GM19328 (cell line): ENCODE measurements around the gene HOXA1.

ENCODE experiments used
- ATAC-seq: cut with Tn5 transposase; IDR thresholded peaks from one replicate; pipeline ENCODE4 v1.9.1; 2021; ENCODE audit warnings: mild to moderate bottlenecking, moderate library complexity; ENCODE audit not compliant: unreplicated experiment

The HOXA1 gene

DNA sequence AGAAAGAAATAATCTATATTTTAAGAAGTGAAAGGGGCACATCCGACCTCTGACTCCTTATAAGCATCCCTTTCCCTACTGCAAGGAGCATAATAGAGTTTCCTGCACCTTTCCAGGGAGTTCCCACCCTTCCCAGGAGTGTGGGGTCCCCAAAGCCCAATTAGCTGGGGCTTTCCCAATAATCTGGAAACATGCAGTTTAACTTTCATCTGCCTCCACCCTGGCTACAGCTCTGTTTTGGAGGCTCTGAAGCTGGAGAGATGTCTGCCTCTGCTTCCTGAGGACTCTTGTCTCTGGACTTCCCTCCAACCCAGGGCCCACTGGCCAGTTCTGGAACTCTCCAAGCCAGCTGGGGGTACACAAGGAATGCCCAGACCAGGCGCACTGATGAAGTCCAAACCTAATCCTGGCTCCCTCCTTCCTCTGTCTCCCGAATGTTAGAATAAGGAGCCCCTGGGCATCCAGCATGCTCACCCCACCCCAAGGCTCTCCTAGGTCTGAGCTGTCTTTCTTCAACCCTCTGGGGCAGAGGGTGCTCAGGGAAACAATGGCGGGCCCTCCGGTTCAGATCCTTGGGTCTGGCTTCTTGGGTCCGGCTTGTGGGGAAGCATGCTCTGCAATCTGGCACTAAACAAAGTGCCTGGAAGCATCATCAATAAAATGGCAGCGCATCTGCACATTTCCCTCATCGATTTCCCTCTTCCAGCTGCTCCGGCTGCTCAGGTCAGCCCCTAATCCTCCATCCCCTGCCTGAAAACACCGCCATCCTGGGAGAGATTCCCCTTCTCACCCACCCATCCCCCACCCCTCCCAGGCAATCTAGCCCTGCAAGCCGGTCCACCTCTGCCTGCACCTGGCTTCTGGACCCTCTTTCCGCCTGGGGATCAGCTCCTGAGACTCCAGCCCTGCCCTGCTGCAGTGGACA is 21.4 kb upstream of the HOXA1 start:
- ATAC-seq: no peak

DNA sequence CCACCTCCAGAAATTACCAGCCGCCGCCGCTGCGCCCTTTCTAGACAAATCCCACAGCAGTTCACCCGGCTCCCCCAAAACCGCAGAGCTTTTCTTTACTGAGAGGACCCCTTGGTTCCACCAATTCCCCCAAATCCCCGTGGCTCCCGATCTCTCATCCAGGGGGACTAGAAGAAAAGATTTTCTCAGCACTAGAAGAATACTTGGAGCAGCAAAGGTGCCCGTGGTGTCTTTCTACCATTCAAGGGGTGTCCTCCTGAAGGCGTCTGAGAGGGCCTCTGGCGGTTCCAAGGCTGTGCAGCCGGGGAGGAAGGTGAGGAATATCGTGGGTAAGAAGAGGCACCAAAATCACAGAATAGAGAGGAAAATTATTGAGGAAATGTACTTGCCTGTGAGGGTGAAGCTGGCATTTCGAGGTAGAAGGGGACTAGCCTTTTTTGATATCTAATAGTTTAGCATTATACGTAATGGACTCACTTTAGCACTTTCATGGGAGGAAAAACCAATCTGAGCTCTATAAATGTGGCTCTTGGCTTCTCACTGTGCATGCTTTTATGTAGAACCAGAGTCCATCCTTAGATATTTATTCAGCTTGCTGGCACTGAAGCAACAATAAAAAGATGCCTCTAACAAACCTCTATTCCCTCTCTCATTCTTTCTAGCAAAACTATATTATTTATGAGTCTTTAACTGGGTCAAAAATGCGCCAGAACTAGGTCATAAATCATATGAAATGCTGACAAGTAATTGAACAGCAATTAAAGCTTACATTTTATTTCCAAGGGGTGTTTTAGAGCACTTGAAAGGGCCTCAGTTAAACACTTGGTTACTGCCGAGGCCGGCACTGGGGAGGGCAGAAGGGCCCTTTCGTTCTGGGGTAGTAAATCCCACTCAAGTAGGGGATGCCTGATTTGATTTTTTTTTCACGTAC is 20.5 kb upstream of the HOXA1 start:
- ATAC-seq: no peak

DNA sequence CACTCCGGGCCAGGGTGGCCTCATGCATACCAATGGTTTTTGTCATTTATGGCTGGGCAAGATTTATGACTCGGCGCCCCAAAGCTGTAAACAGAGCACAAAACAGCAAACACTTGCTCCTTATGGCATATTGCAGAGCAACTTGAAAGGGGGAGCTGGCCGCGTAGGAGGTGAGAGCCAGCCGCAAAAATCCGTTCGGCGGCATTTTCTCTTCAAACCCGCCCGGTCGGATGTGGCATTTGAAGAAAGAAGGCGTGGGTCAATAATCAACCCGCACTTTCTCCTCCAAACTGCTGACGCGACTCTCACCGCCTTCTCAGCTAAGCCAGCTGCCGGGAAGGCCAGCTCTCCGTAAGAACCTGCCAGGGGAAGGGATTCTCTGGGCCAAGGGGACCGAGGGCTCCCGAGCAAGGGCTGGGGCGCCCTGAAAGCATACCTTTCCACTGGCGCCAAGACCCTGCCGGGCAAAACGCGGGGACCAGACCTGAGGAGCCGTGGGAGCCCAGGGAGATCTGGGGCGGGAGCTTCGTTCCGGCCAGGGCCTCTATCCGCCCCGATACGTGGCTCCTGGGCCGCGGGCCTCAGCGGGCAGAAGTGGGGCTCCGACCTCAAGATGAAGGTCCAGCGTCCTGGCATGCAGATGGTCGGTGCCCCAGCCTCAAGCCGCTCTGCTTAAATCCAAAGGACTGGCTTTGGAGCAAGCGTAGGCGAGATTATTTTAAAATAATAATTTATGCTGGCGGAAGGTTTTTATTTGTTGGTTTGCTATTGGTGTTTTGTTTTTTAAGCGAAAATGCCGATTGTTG is 19.6 kb upstream of the HOXA1 start:
- ATAC-seq: no peak

DNA sequence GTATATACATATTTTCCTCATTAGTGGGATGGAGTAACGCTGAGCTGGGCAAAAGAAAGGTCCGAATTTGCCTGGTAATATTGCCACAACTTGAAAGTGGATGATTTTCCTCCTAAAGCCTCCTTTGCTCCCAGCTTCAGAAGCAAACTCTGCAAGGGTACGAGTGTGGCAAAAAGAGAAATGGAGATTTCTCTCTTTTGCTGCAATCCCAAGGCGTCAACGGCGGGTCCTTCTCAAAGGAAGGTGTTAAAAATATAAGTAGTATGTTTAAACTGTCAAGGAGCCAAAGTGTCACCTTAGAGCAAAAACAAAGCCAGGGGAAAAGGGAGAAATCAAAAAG is 19.1 kb upstream of the HOXA1 start:
- no peak for ATAC-seq

DNA sequence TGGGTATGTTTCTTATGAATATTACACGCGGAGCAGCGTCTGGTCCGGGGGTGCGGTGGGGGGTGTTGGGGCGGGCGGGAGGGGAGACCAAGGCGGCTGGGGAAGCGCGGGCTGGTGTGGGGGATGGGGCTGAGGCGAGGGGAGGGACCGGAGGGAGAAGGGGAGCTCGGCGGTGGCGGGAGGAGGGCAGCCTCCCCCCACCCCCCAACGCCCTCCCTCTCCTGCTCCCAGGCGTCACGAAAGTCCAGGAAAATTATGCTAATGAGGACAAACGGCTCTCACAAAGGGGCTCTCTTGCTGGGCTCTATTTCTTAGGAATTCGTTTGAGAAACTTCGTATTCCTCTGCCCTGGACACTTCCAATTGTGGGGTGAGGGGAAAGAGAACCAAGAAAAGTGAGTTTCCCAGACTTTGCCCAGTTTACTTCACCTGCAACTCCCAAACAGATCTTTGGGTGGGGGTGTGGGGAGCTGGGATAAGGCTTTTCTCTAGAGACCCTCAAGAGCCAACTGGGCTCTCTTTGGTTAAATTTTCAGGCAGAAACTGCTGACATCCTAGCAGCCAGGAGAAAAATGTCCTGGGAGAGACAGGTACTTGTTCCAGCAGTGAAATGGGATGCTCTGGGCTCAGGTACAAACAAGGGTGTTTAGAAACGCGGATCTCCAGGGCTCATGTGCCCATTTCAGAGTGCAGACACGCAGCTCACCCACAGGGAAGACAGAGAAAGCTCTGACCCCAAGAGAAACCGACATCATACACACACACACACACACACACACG is 18.4 kb upstream of the HOXA1 start:
- no peak for ATAC-seq

DNA sequence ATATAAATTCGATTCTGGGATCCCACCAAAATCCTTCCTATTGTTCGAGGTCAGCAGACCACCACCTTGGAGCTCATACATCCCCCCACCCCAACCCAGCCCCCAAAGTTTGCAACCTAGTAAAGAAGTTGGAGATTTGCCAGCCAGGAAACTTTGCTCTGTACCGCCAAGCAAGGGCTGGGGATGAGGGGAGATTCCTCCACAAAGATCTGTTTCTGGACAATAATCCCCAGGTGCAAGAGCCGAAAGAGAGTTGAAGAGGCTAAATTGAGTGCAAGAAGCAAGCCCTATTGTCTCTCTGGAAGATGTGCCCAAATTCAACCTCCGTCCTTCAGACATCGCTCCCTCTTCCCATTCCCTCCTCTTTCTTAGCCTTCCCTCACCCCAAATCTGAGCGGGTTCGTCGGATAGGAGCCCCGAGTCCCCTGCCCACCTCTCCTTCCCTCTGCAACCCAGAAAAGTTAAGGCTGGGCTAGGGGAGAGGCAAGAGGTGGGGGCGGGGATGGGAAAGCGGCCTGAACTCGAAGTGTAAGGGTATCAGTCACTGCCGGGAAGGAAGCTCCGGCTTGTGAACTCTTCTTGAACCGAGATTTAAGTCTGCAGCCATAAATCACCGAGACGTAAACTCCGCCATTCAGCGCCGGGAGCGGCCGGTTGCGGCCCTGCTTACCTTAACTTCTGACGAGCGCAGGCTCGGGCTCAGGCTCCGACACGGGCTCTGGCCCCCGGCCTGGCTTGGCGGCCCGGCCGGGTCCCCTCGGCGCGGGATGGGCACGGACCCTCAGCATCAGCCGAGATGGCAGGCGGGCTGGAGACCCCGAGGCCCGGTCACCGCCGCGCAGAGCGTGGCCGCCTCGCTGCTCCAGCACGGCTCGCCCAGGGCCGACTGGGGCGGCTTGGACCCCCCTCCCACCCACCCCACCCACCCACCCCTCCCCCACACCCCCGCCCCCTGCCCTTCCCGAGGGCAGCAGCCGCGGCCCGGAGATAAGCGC is 17.5 kb upstream of the HOXA1 start:
- no peak for ATAC-seq

DNA sequence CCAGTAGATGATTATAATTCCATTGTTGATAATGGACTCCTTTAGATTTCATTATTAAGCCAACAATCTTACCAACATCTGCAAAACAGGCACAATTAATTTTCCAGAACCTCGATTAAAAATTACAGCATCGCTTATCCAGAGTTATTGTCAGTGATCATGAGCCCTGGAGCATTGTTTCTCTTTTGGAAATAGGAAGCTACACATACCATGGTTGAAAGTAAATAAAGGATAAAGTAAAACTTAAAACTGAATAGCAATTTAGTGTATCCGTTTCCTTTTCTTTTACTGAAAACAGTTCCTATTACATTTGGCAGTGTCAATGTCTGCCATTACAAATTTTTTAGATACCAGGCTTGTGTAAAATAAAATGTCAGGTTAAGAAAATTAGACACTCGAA is 16.6 kb upstream of the HOXA1 start:
- ATAC-seq: no peak

DNA sequence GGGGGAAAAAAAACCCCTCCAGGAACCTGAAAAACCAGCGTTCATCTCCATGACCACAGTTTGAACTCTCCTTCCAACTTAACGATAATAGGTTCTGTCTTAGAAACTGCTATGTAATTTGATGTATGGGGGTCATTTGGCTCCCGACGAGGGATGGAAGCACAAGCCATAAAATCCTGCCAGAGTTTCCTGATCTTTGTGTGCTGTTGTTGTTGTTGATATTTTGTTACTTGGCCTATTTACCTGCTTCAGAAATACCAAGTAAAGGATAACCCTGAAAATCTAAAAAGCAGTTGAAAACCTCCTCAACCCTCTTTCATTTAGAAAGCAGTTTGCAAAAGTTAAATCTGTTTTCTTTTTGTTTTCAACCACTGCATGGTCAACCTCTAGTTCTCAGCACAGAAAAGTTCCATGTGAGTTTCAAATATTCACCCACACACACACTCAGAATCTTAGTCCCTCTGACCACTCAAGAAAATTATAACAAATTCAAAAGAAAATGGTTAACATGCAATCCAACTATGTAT is 16.0 kb upstream of the HOXA1 start:
- ATAC-seq: no peak

DNA sequence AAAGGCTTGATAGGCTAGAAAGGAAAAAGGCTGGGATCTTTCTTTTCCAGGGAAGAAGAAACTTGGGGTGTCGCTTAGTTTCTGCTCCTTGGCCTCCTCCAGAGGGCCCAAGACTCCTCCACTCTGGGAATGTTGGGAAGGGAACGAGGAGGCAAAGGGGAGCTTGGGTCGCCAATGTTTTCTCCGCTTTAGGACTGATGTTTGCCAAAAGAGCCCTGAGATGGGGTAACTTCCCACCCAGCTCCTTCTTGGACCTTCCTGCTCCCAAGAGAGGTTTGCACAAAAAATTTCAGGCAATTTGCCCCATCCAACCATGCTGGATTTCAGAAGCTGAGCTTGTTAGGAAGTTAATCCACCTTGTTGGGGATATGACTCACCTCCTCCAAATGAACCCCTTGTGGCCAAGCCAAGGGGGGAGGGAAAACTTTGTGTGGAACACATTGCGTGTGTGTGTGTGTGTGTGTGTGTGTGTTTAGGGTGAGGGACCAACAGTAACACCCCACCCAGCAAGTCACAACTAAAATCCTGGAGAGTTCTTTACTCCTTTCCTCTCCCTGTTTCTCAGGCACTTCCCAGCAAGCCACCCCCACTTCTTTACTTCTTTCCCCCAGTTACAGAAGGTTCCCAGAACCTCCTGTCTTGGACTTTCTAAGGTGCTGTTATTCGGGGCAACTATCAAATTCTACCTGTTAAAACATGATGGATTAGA is 15.4 kb upstream of the HOXA1 start:
- ATAC-seq: no peak

DNA sequence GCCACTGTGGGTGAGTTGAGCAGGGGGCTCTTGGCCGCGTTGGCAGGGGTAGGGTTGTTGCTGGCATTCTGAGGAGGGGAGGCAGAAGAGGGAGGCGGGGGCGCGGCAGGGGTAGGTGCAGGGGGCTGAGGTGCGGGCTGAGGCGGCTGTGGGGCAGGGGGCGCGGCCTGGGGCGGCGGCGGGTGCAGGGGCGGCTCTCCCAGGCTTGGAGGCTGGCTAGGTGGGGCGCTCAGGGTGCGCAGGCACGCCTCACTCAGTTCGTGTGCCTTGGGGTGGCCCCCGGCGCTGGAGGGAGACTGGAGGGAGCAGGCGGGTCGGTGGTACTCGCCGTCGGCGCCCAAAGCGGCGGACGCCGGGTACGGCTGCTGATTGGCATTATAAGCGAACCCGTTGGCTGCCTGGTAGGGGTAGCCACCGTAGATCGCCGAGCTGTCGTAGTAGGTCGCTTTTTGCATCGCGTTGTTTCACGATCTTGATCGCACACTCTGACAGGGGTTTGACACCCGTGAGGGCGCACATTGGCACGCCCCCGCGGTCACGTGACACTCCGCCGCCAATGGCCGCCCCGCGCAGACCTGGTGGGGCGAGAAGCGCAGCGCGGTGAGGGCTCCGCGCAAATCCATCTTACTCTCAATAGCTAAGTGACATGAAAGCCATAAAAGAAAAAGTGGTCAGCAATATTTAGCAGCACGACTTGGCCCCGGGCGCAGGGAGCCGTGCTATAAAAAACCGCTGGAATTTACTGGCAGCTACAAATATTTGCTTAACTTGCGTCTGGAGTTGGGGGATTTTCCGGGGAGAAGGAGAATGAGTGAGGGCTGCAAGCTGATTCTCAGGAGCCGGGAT is 14.6 kb upstream of the HOXA1 start:
- no peak for ATAC-seq

DNA sequence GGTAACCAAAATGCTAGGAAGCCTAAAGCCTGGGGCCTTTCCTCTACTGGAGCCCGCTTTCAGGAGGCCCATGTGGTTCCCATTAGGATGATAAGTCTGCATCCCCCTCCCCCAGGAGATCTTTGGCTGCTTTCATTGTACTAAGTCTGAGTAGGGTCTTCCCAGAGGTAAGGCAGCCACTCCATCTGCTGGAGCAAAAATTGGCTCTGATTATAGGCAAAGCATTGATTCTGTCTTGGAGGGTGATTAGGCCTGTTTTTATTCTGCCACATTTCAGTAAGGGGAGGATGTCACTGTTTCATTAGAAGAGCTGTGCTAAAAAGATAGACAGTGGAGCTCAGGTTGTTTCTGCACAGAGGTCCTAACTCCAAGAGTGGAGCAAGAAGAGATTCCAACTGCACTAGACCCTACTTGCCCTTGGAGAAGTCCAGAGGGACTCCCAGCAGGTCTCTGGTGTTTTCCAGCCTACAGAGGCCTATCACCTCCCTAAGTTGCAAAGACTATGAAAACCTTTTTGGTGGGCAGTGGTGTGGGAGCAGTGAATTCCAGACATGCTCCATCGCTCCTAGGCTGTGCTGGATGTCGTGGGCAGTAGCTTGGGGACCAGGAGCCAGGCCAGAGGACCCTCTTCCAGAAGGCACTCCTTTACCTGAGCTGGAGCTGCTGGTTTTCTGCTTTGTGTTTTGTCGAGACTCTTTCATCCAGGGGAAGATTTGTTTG is 13.8 kb upstream of the HOXA1 start:
- no peak for ATAC-seq

DNA sequence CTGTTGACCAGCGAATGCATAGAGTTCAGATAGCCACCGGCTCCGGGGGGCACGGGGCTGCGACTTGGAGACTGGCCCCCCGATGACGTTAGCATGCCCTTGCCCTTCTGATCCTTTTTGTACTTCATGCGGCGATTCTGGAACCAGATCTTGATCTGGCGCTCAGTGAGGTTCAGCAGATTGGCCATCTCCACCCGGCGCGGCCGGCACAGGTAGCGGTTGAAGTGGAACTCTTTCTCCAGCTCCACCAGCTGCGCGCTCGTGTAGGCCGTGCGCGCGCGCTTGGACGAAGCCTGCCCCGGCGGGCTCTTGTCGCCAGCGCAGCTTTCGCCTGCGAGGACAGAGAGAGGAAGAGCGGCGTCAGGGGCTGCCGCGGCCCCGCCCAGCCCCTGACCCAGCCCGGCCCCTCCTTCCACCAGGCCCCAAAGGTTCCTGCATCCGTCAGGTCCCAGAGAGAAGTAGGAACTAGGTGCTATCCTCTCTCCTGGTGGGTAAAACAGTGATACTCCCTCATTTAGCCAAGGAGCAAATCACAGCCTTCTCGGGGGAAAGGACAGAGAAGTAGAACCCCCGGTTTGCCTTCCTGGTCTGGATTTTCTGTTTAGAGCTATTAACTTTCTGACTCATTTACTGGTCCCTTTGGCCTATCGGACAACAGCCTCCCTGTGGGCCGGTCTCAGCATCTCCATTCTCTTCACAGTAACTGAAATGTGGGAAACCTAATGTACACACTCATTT is 12.8 kb upstream of the HOXA1 start:
- no peak for ATAC-seq

DNA sequence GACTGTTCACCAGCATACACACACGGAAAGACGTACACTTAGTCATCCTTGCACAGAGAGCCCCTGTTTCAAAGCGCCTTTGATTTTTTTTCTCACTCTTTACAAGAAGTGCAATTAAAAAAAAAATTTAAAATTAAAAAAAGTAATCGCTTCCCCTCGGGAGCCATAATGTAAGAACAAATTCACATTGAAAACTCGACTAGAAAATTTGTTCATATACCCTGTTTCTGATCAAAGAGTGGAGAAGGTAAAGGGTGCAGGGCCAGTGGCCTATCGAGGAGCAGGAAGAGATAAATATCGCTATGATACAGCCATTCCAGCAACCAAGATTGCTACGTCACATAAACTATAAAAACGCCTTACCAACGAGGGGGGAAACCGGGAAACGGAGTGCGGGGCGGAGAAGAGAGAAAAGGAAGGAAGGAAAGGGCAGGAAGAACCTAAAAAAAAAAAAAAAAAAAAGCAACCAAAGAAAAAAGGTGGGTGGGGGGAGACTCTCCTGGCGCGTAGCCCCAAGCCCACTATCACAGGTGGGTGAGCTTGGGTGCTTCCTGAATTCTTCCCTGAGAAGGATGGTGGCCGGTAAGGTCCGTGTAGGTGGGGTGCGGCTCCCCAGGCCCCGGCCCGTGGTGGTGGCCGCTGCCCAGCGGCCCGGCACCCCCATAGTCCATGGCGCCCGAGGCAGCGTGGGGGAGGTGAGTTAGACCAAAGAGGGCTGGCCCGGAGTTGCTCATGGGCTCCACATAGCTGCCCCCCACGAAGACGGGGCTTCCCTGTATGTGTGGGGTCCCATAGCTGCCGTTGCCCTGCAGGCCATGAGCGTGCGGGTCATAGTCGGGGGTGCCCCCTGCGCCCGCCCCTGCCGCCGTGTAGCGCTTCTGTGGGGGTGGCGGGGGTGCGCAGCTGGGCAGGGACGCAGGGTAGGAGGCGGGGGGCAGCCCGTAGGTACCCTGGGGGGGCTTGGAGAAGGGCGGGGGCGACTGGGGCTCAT is 11.9 kb upstream of the HOXA1 start:
- ATAC-seq: no peak

DNA sequence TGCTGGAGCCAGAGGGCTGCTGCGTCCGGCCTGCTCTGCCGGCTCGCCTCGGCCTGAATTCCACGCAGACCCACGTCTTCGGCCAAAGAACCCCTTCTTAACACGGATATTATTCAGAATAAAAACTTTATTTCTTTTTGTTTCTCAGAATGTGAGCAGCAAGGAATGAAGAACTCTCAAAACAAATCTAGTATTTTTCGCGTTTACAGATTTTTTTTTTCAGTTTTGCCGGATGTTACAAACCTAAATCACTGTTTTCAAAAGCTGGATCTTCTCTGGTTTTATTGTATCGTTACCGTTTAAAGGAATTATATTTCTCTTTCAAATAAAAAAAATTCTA is 11.1 kb upstream of the HOXA1 start:
- no peak for ATAC-seq
